Tibial artery (tissue), 4 donors: ENCODE results near the gene RAB15.

Experiments
- DNase-seq, 2 donors: peaks; one replicate each; pipeline ENCODE4 v3.0.0-alpha.2; 2019
- H3K27ac ChIP-seq, 2 donors: fragments of 200-600 bp; sonication (generic) in 1 of 2; 1 replicate in 1 of 2; 2 replicates in 1 of 2; pipeline ENCODE4 v1.5.1; 2018 to 2019; ENCODE audit warnings: mild to moderate bottlenecking in 1 of 2
- H3K27me3 ChIP-seq, 2 donors: fragments of 200-600 bp; sonication (generic) in 1 of 2; one replicate each; pipeline versions ENCODE4 v1.5.1 to v1.6.0; 2016 to 2019
- H3K36me3 ChIP-seq, 3 donors: fragments of 200-600 bp; sonication (generic) in 2 of 3; one replicate each; pipeline ENCODE4 v1.5.1; 2016 to 2019; ENCODE audit warnings: mild to moderate bottlenecking in 2 of 3
- H3K4me1 ChIP-seq, 4 donors: fragments of 200-600 bp; sonication (generic) in 2 of 4; 1 replicate in 3 of 4; 2 replicates in 1 of 4; pipeline ENCODE4 v1.5.1; 2016 to 2019
- H3K4me3 ChIP-seq, 2 donors: fragments of 200-600 bp; sonication (generic) in 1 of 2; 1 replicate in 1 of 2; 2 replicates in 1 of 2; pipeline ENCODE4 v1.5.1; 2018 to 2019; ENCODE audit warnings: mild to moderate bottlenecking in 2 of 2
- H3K9me3 ChIP-seq, 3 donors: fragments of 200-600 bp; sonication (generic) in 1 of 3; one replicate each; pipeline ENCODE4 v1.5.1; 2016 to 2019
- CTCF ChIP-seq, 2 experiments: fragments of 200-600 bp in 1 of 2; fragments of 450-650 bp in 1 of 2; IDR thresholded peaks; one replicate each; pipeline ENCODE4 v1.5.1; 2017 to 2019; ENCODE audit warnings: antibody characterized with exemption in 2 of 2, mild to moderate bottlenecking in 1 of 2, moderate library complexity in 1 of 2
- intact Hi-C: fragments of 100-400 bp; cut with DNase I; formaldehyde crosslinking; loops from one replicate; pipeline ENCODE4 v1.15.0; 2023; ENCODE audit warnings: low total_unique reads

Gene RAB15

GRCh38 chr14:64971943-64972791 is at the start of gene RAB15:
TSS of gene RAB15 (minus strand) at chr14:64972336. CDS start at chr14:64972076, 260 bp downstream.
- TF ChIP-seq CTCF (IDR thresholded peaks at IDR 0.05): no peak
- Histone ChIP-seq H3K4me3 (peak within 1 kb of the TSS; percentile 61 to 64), H3K9me3 (no peaks in the 10 kb centered on the region), H3K36me3 (no peaks in the 10 kb centered on the region), H3K4me1 (peaks cover 0 to 21% (median 15%) of the 10 kb centered on the region in 4 donors), H3K27ac (peak within 1 kb of the TSS; percentile 24 to 47), H3K27me3 (no peaks in the 10 kb centered on the region)
- peak in 1 of 2 donors; percentile 65 for DNase-seq
- intact Hi-C loops: no loop called here

GRCh38 chr14:65019944-65020566 is 47.9 kb upstream of the RAB15 start:
- H3K36me3 ChIP-seq: peaks cover 10 to 19% (median 10%) of the 10 kb centered on the region in 3 donors
- no peaks in the 10 kb centered on the region for H3K27me3 ChIP-seq
- peaks cover 0 to 11% (median 0%) of the 10 kb centered on the region in 4 donors for H3K4me1 ChIP-seq
- no peak for DNase-seq
- H3K9me3 ChIP-seq: no peaks in the 10 kb centered on the region
- peak; percentile 52 to 65 for TF ChIP-seq CTCF (IDR thresholded peaks at IDR 0.05)
- intact Hi-C loops: no loop called here
- H3K27ac ChIP-seq: no peak overlapping the region
- H3K4me3 ChIP-seq: no peak overlapping the region

GRCh38 chr14:65016471-65016870 is 44.3 kb upstream of the RAB15 start:
- no peak overlapping the region for H3K27ac ChIP-seq
- TF ChIP-seq CTCF (IDR thresholded peaks at IDR 0.05): no peak
- intact Hi-C loops: no loop called here
- no peaks in the 10 kb centered on the region for H3K9me3 ChIP-seq
- H3K4me1 ChIP-seq: peaks cover 0 to 11% (median 0%) of the 10 kb centered on the region in 4 donors
- no peak overlapping the region for H3K4me3 ChIP-seq
- H3K36me3 ChIP-seq: peaks cover 17 to 48% (median 18%) of the 10 kb centered on the region in 3 donors
- no peaks in the 10 kb centered on the region for H3K27me3 ChIP-seq
- DNase-seq: no peak

GRCh38 chr14:65015391-65015790 is 43.3 kb upstream of the RAB15 start:
- Histone ChIP-seq H3K9me3 (no peaks in the 10 kb centered on the region), H3K36me3 (peaks cover 17 to 59% (median 18%) of the 10 kb centered on the region in 3 donors), H3K4me3 (no peak overlapping the region), H3K4me1 (peaks cover 0 to 11% (median 0%) of the 10 kb centered on the region in 4 donors), H3K27ac (no peak overlapping the region), H3K27me3 (no peaks in the 10 kb centered on the region)
- intact Hi-C loops: no loop called here
- TF ChIP-seq CTCF (IDR thresholded peaks at IDR 0.05): no peak
- no peak for DNase-seq

- TF ChIP-seq CTCF (IDR thresholded peaks at IDR 0.05): no peak
- Histone ChIP-seq H3K4me3 (no peak overlapping the region), H3K36me3 (peaks cover 17 to 73% (median 18%) of the 10 kb centered on the region in 3 donors), H3K4me1 (no peaks in the 10 kb centered on the region), H3K9me3 (no peaks in the 10 kb centered on the region), H3K27me3 (no peaks in the 10 kb centered on the region), H3K27ac (no peak overlapping the region)
- no peak for DNase-seq
- intact Hi-C loops: no loop called here
Observed at GRCh38 chr14:65012353-65012752, 40.2 kb upstream of the RAB15 start.
